Natural killer cell (primary cell): ENCODE measurements around the gene HEXD. TPM values are rescaled to one million over a fixed set of nuclear protein-coding genes. Genes with fewer than 3 reads are reported as not detected.

Source experiments
- ATAC-seq, 3 donors: fragments of 150-1000 bp in 2 of 3; fragments of 200-7000 bp in 1 of 3; cut with Tn5 transposase; 1 replicate in 1 of 3; 2 replicates in 2 of 3; pipeline ENCODE4 v1.10.0; 2021; ENCODE audit warnings: mild to moderate bottlenecking in 2 of 3, moderate library complexity in 2 of 3
- DNase-seq, 2 donors: peaks; one replicate each; pipeline versions ENCODE4 v3.0.0 to v3.0.0-alpha.2; 2013 to 2021; ENCODE audit warnings: mixed read lengths in 1 of 2
- H3K27ac ChIP-seq: one replicate; pipeline ENCODE4 v1.5.1; 2013; ENCODE audit warnings: mild to moderate bottlenecking, low read length
- H3K27me3 ChIP-seq: one replicate; pipeline ENCODE4 v1.6.1; 2013; ENCODE audit warnings: low read length; ENCODE audit not compliant: control insufficient read depth, insufficient read depth
- H3K36me3 ChIP-seq: one replicate; pipeline ENCODE4 v1.6.1; 2013; ENCODE audit warnings: low read length; ENCODE audit not compliant: control insufficient read depth, insufficient read depth
- H3K4me1 ChIP-seq: one replicate; pipeline ENCODE4 v1.6.1; 2013; ENCODE audit warnings: low read length; ENCODE audit not compliant: control insufficient read depth, insufficient read depth
- H3K4me3 ChIP-seq: one replicate; pipeline ENCODE4 v1.5.1; 2013; ENCODE audit warnings: low read length
- H3K9me3 ChIP-seq: one replicate; pipeline ENCODE4 v1.6.1; 2013; ENCODE audit warnings: low read length; ENCODE audit not compliant: control insufficient read depth, insufficient read depth
- H3K27ac Mint-ChIP-seq, 2 donors: one replicate each; pipeline ENCODE4 v1.8.0; 2022; ENCODE audit warnings: mild to moderate bottlenecking in 2 of 2, mixed read lengths in 2 of 2, moderate library complexity in 1 of 2
- H3K27me3 Mint-ChIP-seq, 2 donors: one replicate each; pipeline ENCODE4 v1.8.0; 2022; ENCODE audit warnings: low read depth in 2 of 2, mixed read lengths in 2 of 2
- H3K36me3 Mint-ChIP-seq: one replicate; pipeline ENCODE4 v1.8.0; 2022; ENCODE audit warnings: mixed read lengths
- H3K4me1 Mint-ChIP-seq, 2 donors: one replicate each; pipeline ENCODE4 v1.8.0; 2022; ENCODE audit warnings: mixed read lengths in 2 of 2
- H3K4me3 Mint-ChIP-seq: one replicate; pipeline ENCODE4 v1.8.0; 2022; ENCODE audit warnings: mild to moderate bottlenecking, moderate library complexity, mixed read lengths
- H3K9me3 Mint-ChIP-seq, 2 donors: one replicate each; pipeline ENCODE4 v1.8.0; 2022; ENCODE audit warnings: mixed read lengths in 2 of 2
- CTCF ChIP-seq: fragments of 200-600 bp; IDR thresholded peaks from one replicate; pipeline ENCODE4 v1.8.0; 2022; ENCODE audit warnings: antibody characterized with exemption
- WGBS: methylation state at CpG from one replicate; pipeline ENCODE4 v1.1.7; 2013; ENCODE audit warnings: missing lambda C conversion rate; ENCODE audit not compliant: insufficient coverage; 5-methylcytosine and 5-hydroxymethylcytosine counted together
- intact Hi-C: fragments of 100-400 bp; cut with micrococcal nuclease; formaldehyde crosslinking; loops from one replicate; pipeline ENCODE4 v1.14.2; 2022
- total RNA-seq, 4 donors: library from RNA; stranded (reverse); fragments of 120-200 nt in 1 of 4; gene quantifications; one replicate each; pipeline versions ENCODE4 v1.2.3 to v1.2.4, GENCODE V29; 2013 to 2022

HEXD gene
- total RNA-seq, 3 donors from 2014 or later (not counting 1 experiment from before 2014, with no cell fraction given): 35.7 to 57.4 (median 51.5) TPM

DNA sequence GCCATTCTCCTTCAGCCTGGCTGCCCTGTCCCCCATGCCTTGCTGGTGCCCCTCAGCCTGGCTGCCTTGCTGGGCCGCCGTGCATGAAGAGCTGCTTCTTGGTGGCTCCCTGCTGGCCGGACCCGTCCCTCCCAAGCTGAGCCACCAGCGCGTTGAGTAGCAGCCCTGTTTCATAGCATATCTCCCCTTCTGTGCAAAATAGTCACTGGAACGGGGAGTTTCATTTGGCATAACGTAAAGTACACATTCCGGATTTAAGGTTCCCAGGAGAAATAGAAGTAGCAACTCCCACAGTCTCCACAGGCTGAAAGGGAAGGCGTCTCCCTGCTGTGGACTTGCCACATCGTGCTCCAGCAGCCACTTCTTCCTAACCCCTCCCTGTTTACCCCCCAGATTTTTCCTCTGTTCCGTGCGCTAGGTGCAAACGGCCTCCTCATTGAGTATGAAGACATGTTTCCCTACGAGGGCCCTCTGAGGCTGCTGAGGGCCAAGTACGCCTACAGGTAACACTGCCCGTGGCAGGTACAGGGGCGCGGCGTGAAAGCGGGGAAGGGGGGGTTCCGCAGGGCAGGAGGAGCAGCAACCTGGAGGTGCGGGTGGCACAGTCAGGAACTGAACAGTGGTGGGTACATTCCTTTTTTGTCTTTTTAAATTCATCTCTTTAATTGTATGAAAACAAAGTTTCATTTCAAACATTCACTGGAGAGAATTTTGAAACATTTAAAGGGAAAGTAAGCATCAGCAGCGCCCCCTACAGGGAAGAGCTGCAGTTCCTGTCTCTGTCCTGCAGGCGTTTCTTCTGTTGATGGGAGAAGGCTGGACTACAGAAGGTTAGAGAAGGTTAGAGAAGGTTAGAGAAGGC lies 6.1 kb downstream of the HEXD start:
- peak overlapping the region; percentile 38 for H3K4me3 Mint-ChIP-seq
- Histone ChIP-seq H3K27me3 (no peaks in the 10 kb centered on the region), H3K36me3 (peaks cover 11% of the 10 kb centered on the region), H3K4me1 (peaks cover 25% of the 10 kb centered on the region), H3K27ac (no peak overlapping the region), H3K9me3 (no peaks in the 10 kb centered on the region), H3K4me3 (no peak overlapping the region)
- H3K9me3 Mint-ChIP-seq: no peaks in the 10 kb centered on the region
- TF ChIP-seq CTCF: peak; percentile 68
- H3K36me3 Mint-ChIP-seq: peaks cover 16% of the 10 kb centered on the region
- H3K27me3 Mint-ChIP-seq: no peaks in the 10 kb centered on the region
- ATAC-seq (peak in 2 of 3 donors; percentile 57 to 77), DNase-seq (peak; percentile 44 to 79)
- intact Hi-C loops: no loop called here
- 91% methylated on average over 24 of the region's 25 CpGs for WGBS
- H3K27ac Mint-ChIP-seq: peak overlapping the region; percentile 10 to 12
- peaks cover 34 to 48% of the 10 kb centered on the region in 2 donors for H3K4me1 Mint-ChIP-seq

DNA sequence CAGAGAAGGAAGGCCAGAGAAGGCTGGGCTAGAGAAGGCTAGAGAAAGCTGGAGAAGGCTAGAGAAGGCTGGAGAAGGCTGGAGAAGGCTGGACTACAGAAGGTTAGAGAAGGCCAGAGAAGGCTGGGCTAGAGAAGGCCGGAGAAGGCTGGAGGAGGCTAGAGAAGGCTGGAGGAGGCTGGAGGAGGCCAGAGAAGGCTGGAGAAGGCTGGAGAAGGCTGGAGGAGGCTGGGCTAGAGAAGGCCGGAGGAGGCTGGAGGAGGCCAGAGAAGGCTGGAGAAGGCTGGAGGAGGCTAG lies 6.7 kb downstream of the HEXD start:
- Mint-ChIP-seq H3K4me3 (peak overlapping the region; percentile 38), H3K27me3 (no peaks in the 10 kb centered on the region), H3K9me3 (no peaks in the 10 kb centered on the region), H3K4me1 (peaks cover 34 to 48% of the 10 kb centered on the region in 2 donors), H3K27ac (peak overlapping the region; percentile 10 to 12), H3K36me3 (peaks cover 16% of the 10 kb centered on the region)
- 98% methylated on average over 2 of the region's 2 CpGs for WGBS
- Histone ChIP-seq H3K4me1 (peaks cover 29% of the 10 kb centered on the region), H3K9me3 (no peaks in the 10 kb centered on the region), H3K4me3 (no peak overlapping the region), H3K27me3 (no peaks in the 10 kb centered on the region), H3K36me3 (peaks cover 11% of the 10 kb centered on the region), H3K27ac (no peak overlapping the region)
- ATAC-seq: no peak
- intact Hi-C loops: no loop called here
- DNase-seq: no peak
- no peak for TF ChIP-seq CTCF

GRCh38 chr17:82428546-82428945 lies 10.4 kb downstream of the HEXD start:
- no peaks in the 10 kb centered on the region for H3K27me3 ChIP-seq
- DNase-seq: no peak
- Mint-ChIP-seq H3K4me3 (peak overlapping the region; percentile 89), H3K9me3 (no peaks in the 10 kb centered on the region), H3K27me3 (no peaks in the 10 kb centered on the region), H3K36me3 (no peaks in the 10 kb centered on the region), H3K27ac (peak overlapping the region; percentile 92 to 97), H3K4me1 (peaks cover 38 to 46% of the 10 kb centered on the region in 2 donors)
- no peak overlapping the region for H3K4me3 ChIP-seq
- no peaks in the 10 kb centered on the region for H3K9me3 ChIP-seq
- intact Hi-C loops: no loop called here
- 100% methylated on average over 3 of the region's 3 CpGs for WGBS
- TF ChIP-seq CTCF: no peak
- peaks cover 38% of the 10 kb centered on the region for H3K4me1 ChIP-seq
- ATAC-seq: no peak
- H3K36me3 ChIP-seq: peaks cover 3% of the 10 kb centered on the region
- no peak overlapping the region for H3K27ac ChIP-seq
